GM21367 (cell line): ENCODE data around the gene TPR.
A peak's percentile ranks its signal among the peaks of the same experiment; 100 is the strongest.
"Not testable (repeated sequence)": the region's sequence is repeated elsewhere in the genome, so short reads cannot be mapped to it uniquely, and the experiment has no call there.

Experiments used
- ATAC-seq: cut with Tn5 transposase; IDR thresholded peaks from one replicate; pipeline ENCODE4 v1.9.1; 2021; ENCODE audit not compliant: unreplicated experiment

The TPR gene

DNA sequence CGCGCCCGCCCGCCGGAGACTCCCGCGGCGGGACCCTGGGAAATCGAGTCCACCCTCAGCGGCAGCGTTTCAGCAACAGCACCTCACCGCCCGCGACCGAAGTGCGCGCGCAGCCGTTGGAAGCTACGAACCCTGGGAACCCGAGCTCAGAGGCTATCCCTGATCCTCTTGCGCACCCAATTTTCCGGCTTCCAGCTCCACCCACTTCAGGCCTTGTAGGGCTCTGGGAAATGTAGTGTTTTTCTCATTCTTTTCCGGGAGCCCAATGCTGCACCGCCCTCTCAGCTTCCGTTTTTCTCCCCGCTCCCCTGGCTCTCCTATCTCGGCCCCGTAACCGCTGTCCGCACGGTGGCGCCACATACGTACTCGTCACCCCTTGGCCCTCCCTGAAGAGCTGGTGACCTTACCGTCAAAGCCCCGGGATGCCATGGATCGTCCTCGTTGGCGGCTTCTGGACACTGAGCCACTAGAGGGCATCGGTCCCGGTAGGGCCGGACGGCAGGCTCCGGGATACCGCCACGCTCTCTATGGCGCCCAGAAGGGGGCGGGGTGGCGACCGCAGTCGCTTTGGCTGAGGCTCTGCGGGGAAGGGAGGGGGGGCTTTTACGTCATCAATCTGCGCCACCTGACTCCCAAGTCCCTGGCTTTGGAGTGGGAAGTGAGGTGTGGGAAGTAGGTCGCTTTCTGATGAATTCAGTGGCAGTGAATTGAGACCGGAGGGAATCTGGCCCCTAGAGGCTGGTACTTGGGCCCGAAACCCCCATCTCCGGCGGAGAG lies at the start of gene TPR, which contains the start of gene ODR4:
TSS of gene TPR (minus strand) at position 102 of the 777 bp plus-strand sequence. CDS start 225 bp downstream, outside the sequence.
TSS of gene ODR4 (plus strand) at position 687 of the 777 bp plus-strand sequence. CDS start 3,948 bp downstream, outside the sequence.
- peak; percentile 88 for ATAC-seq

DNA sequence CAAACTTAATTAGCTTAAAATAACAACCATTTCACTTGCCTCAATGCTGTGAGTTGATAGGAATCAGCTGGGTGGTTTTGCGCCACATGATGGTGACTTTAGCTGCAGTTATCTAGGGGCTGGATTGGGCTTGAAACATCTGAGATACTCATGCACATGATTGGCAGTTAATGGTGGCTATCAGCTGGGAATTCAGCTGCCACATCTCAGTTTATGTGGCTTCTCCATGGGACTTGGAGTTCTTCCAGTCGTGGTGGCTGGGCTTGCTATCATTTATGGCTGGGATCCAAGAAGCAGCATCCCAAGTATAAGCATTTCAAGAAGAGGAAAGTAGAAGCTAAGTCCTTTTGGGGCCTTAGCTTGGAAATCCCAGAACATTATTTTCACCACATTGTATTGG lies 49.5 kb upstream of the TPR start:
- no peak for ATAC-seq

DNA sequence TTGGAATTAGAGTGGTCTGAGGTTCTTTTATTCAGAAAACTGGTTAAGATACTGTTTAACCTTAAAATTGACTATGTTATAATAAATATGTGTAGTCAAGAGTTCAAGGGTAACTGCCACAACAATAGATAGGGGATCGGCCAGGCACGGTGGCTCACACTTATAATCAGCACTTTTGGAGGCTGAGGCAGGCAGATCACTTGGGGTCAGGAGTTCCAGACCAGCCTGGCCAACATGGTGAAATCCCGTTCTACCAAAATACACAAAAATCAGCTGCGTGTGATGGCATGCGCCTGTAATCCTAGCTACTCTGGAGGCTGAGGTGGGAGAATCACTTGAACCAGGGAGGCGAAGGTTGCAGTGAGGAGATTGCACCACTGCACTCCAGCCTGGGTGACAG lies 46.4 kb upstream of the TPR start:
- no peak for ATAC-seq

DNA sequence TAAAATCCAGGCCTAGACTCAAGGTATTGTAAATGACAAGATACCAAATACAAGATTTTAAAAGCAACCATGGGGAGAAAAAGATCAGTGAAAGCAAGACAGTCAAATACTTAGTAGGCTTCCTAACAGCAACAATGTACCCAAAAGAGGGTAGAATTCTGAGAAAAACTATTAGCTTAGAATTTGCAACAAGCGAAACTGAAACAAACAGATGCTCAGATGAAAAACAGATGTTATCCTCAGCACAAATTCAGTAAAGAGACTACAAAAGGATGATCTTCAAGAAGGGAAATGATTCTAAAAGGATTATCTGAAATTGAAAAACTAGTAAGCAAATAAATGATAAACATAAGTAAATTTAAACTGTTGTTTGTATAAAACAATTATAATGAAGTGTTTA lies 45.9 kb upstream of the TPR start:
- ATAC-seq, result peak; percentile 93

DNA sequence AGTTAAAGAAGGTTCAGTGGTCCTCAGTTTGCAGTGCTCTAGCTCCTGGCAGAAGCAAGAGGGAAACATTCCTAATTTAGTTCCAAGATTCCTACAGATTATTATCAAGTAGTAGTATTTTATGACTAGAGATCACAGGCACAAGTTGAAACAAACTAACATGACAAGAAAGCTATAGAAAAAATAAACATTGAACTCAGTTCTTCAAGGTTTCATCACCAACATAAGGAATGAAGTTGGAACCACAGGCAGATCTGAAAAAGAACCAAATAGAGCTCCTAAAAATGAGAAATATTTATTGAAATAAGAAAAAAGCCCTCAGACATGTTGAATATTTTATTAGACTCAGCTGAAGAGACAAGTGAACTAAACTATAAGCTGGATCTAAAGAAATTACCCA lies 45.3 kb upstream of the TPR start:
- ATAC-seq, result no peak

DNA sequence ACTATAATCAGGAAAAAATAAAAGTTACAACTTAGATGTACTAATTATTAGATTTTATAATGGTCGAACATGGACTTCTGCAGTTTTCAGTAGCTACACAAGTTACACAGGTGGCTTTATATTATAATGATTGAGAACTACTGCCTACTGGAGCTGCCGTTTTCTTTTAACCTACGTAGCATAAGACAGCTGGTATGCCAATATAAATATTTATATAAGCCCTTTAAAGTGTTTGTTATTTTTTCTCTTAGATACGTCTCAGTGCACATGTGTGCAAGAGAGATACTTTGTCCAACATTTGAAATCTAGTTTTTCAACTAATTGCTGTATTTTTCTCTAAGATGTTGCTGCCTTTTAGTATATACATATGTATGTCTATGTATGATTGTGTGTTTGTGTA lies 43.5 kb upstream of the TPR start:
- no peak for ATAC-seq

DNA sequence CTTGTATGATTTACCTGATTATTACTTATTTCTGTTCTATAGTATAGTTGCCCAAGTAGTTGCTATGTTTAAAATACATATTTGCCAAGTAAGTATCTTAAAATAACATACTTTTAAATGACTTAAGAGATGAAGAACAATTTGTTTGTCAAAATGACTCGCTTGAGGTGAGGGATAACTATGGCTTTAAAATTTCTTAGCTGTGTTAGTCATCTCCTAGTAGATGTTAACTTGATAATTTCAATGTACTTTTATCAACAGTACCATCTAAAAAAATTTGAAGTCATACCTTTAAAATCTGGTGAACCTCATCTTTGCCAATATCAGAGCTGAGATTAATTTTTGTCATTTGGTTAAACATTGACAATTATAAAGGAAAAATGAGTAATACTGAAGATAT lies 38.3 kb upstream of the TPR start:
- no peak for ATAC-seq

DNA sequence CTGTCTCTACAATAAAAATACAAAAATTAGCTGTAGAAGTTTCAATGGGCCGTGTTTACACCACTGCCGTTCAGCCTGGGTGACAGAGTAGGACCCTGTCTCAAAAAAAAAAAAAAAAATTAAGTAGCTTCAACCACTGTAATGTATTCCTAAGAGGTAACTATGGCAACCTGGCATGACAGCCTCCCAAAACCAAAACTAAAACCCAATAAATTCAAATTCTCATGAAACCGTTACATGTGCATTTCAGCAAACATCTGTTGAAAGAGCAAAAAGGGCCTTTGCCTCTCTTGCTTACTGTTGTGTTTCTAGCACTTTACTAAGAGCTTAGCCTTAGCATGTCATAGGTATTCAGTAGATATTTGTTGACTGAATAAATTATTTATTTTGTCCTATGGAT lies 34.0 kb upstream of the TPR start:
- ATAC-seq, result peak; percentile 50

DNA sequence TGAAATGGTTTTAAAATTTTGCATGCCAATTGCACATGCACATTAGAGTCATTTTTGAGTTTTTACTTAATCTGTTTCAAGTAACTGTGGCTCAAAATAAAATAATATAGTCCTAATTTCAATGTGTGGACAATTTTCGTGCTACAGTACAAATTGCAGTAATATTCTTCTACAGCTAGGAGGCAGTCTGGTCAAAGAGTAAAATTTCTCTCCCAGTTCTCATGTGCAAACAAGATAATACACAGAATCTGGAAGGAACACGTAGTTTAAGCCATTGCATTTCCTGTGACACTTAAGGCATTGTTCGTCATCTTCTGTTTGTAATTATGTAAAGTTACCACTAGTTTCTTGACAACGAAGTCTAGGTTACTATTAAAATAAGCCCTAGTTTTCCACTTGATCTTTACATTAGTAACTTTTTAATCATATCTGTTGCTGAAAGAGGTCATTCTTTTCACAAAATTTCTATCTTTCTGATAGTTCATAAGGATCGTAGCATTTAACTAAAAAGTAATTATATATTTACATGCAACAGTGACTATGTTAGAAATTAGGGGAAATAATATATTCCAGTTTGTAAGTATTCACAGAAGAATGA lies 29.5 kb upstream of the TPR start:
- no peak for ATAC-seq

DNA sequence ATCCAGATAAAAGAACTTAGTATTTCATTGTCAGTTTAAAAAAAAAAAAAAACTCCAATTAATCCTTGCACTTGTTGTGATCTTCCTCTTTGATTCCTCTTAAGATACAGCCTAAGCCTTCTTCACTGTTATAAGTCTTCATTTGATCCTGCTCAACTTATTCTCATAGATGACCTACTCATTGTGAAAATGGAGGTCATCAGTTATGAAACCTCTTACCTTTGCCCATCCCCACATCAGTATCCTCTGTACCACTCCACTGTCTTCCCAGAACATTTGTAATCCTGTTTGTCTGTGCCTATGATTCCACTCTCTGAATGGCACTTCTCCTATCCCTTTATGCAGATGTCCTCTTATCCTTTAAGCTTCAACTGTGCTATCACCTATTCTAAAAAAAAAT lies 28.6 kb upstream of the TPR start:
- ATAC-seq, result no peak

DNA sequence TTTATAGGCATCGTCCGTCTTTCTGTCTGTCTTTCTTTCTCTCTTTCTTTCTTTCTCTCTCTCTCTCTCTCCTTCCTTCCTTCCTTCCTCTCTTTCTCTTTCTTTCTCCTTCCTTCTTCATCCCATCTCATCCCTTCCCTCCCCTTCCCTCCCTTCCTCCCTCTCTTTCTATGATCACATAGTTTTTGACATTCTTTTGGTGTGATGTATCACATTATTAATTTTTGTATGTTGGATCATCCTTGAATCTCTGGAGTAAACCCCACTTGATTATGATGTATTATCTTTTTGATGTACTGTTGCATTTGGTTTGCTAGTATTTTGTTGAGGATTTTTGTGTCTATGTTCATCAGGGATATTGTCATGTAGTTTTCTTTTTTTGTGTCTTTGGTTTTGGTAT lies 26.4 kb upstream of the TPR start:
- not testable (repeated sequence) for ATAC-seq

DNA sequence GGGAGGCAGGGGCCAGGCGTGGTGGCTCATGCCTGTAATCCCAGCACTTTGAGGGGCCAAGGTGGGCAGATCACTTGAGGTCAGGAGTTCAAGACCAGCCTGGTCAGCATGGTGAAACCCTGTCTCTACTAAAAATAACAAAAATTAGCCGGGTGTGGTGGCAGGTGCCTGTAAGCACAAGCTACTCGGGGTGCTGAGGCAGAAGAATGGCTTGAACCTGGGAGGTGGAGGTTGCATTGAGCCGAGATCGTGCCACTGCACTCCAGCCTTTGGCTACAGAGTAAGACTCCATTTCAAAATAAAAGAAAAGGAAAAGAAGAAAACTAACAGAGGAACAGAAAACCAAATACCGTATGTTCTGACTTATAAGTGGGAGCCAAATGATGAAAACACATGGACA lies 17.7 kb upstream of the TPR start:
- not testable (repeated sequence) for ATAC-seq

DNA sequence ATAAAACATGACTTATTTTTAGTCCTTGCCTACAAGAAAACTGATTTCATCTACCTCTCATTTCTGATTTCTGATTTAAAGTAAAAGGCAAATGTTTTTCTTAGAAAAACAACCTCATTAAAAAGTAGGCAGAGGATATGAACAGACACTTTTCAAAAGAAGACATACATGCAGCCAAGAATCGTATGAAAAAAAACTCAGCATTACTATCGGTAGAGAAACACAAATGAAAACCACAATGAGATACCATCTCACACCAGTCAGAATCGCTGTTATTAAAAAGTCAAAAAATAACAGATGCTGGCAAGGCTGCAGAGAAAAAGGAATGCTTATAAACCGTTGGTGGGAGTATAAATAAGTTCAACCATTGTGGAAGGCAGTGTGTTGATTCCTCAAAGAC lies 16.8 kb upstream of the TPR start:
- no peak for ATAC-seq

DNA sequence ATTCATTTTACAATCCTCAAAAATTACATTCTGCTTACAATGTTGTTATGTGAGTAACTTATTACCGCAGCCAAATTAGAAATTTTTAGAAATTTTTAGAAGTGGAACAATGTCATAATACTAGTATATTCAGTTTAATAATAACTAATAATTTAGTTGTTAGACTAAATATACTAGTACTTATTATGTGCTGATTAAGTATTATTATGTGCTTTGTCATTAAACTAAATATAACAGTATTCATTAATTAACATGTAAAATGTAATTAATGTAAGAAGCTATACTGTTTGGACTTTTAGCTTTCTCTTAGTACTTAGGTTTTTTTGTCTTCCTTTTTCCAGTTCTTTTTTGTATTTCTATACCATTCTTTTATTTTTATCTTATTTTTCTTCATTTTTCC lies 15.9 kb upstream of the TPR start:
- no peak for ATAC-seq

DNA sequence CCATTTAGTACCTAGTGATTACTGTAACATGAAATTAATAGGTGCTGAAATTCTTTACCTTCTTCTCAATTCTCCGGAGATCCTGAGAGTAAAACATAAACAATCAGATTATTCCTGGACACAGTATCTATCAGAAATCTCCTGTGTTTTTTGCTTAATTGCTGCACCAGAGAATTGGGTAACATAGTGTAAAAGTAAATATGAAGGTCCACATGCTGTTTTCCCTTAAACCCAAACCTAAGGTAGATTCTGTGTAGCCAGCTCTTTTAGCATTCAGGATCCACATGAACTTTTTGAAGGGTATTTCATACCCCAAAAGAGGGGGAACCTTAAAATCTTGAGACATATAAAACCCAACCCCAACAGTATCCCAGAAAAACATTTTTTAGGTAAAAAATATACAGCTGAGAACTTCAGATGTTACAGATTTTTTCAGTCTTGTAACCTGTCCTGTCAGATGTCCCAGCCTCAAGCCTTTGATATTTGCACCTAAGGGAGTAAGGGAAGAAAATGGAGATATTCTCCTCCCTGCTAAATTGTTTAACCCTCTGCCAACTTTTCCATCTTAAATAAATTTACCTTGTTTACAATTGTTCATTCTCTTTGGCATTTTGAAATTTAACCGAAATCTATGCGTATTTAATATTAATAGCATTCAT lies 11.8 kb upstream of the TPR start:
- ATAC-seq, result no peak

DNA sequence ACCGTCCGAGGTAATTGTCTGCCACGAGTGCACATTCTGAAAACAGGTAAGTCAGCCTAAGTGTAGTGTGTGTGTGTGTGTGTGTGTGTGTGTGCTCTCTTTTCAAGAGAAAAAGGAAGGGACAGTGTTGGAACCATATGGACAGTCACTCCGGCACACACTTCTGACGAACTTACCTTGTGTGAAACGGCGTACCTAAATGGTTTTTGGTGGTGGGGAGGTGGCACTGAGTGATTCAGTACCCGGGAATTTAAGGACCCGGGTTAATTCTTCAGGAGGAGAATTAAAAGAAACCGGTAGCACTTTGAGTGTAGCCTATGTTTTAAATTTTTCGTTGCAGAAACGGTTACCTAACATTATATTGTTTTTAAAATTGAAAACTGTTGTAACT lies 871 bp upstream of the TPR start:
- ATAC-seq, result no peak

DNA sequence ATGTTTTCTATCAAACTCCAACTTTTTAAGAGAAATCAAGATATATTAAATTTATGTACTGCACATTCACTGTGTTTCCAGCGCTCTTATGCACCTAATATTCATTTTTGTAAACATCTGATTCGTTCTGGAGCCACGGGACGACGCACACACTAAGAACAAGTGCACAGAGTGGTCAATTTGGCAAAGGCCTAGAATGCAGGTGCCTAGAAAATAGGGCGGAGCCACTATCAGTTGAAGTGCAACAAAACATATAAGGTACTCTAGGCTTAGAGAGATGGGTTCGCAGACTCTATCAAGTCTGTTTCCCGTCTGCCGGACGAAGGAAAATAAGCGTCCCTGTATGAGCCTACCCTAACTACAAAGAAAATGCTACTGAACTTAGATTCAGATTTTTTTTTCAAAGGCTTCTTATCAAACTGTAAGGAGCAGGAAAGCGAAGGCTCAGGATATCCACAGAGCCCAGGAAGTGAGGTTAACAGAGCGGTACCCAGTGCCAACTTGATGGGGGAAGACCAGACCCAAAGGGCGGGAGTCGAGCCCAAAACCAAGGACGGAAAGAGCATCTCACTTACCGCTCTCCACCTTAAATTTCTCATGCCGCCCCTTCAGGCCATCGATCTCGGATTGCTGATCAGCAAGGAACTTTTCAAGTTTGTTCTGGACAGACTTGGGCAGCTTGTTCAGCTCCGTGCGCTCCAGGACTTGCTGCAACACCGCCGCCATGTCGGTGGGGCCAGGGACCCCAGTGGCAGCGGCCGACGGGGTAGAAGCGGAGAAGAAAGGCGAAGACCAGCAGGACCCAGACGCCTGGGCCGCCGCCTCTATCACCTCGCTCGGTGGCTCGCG lies 526 bp downstream of the TPR start:
- ATAC-seq, result peak; percentile 39

DNA sequence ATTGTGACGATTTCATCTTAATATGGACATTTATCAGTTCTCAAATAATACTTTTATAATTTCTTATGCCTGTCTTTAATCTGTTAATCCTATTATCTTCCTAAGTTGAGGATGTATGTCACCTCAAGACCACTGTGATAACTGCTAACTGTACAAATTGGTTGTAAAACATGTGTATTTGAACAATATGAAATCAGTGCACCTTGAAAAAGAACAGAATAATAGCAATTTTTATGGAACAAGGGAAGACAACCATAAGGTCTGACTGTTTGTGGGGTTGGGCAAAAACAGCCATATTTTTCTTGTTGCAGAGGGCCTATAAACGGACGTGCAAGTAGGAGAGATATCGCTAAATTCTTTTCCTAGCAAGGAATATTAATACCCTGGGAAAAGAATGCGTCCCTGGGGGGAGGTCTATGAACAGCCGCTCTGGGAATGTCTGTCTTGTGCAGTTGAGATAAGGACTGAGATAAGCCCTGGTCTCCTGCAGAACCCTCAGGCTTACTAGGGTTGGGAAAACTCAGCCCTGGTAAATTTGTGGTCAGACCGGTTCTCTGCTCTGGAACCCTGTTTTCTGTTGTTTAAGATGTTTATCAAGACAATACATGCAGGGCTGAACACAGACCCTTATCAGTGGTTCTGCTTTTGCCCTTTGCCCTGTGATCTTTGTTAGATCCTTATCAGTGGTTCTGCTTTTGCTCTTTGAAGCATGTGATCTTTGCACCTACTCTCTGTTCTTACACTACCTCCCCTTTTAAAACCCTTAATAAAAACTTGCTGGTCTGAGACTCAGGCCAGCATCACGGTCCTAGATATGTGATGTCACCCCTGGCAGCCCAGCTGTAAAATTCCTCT lies 27.0 kb downstream of the TPR start:
- ATAC-seq, result not testable (repeated sequence)

DNA sequence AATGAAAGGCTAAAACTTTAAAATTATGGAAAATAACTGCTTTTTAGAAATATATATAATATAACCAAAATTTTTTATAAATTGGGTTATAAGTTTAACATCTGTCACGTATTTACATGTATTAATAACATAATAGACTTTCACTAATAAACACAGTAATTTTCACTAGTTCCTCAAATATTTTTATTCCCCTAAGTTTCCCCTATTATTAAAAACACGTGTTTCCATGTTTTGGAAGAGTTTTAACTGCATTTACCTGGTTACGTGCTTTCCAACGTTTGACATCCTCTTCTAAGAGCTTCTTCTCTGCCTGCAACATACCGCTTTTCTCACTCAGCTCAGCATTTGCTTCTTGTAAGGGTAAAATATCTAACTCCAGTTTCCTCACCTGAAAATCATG lies 34.3 kb downstream of the TPR start:
- ATAC-seq, result no peak

DNA sequence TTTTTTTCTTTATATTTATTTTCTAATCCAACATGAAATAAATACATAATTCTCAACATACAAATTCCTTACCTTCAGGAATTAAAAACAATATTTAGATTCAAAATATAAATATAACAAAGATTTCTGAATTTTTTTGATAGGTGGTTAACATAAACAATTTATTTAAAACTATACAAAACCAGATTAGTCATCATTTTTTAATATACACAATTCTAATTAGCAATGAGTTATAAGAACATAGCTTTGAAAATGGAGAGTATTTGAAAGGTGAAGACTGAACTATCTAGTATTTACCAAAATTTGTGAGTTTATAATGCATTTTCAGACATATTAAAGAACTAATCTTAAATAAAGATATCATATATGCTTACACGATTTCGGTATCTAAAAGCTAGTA lies 37.5 kb downstream of the TPR start:
- no peak for ATAC-seq
